Heart right ventricle (tissue), 16 donors: ENCODE results near the gene TEX2. TPM values are rescaled to one million over a fixed set of nuclear protein-coding genes. Genes with fewer than 3 reads are reported as not detected.

Source experiments
- ATAC-seq, 8 donors: fragments of 200-7000 bp; cut with Tn5 transposase; one replicate each; pipeline ENCODE4 v1.9.1; 2020; ENCODE audit warnings: mild to moderate bottlenecking in 8 of 8, moderate library complexity in 8 of 8, moderate number of reproducible peaks in 1 of 8
- DNase-seq, 2 donors: peaks; one replicate each; pipeline ENCODE4 v3.0.0-alpha.2; 2020
- H3K27ac ChIP-seq, 10 donors: fragments of 200-600 bp; sonication (generic) in 2 of 10; one replicate each; pipeline versions ENCODE4 v1.5.0 to v1.8.0; 2020 to 2022; ENCODE audit warnings: mild to moderate bottlenecking in 3 of 10
- H3K27me3 ChIP-seq, 7 donors: fragments of 200-600 bp; one replicate each; pipeline ENCODE4 v1.8.0; 2021 to 2022; ENCODE audit warnings: mild to moderate bottlenecking in 2 of 7
- H3K36me3 ChIP-seq, 9 donors: fragments of 200-600 bp; sonication (generic) in 1 of 9; one replicate each; pipeline versions ENCODE4 v1.5.0 to v1.8.0; 2020 to 2022; ENCODE audit warnings: mild to moderate bottlenecking in 2 of 9
- H3K4me1 ChIP-seq, 9 donors: fragments of 200-600 bp; sonication (generic) in 1 of 9; one replicate each; pipeline versions ENCODE4 v1.5.0 to v1.8.0; 2020 to 2022; ENCODE audit warnings: mild to moderate bottlenecking in 4 of 9
- H3K4me3 ChIP-seq, 10 donors: fragments of 200-600 bp; sonication (generic) in 2 of 10; one replicate each; pipeline versions ENCODE4 v1.5.0 to v1.8.0; 2020 to 2022; ENCODE audit warnings: mild to moderate bottlenecking in 7 of 10, moderate library complexity in 2 of 10
- H3K9me3 ChIP-seq, 11 donors: fragments of 200-600 bp in 10 of 11; sonication (generic) in 2 of 11; one replicate each; pipeline versions ENCODE4 v1.5.0 to v1.8.0; 2013 to 2022; ENCODE audit warnings: mild to moderate bottlenecking in 2 of 11, control low read depth in 1 of 11, moderate library complexity in 1 of 11
- CTCF ChIP-seq, 9 donors: fragments of 200-600 bp; sonication (generic) in 2 of 9; IDR thresholded peaks; one replicate each; pipeline versions ENCODE4 v1.5.0 to v1.8.0; 2021 to 2022; ENCODE audit warnings: antibody characterized with exemption in 9 of 9, mild to moderate bottlenecking in 5 of 9, moderate library complexity in 1 of 9
- WGBS, 2 donors: extraction: QIAGEN DNeasy Blood & Tissue Kit; methylation state at CpG; one replicate each; pipeline ENCODE4 v1.1.7; 2013; ENCODE audit warnings: inconsistent platforms in 1 of 2; 5-methylcytosine and 5-hydroxymethylcytosine counted together
- intact Hi-C, 10 donors: fragments of 100-400 bp; cut with DNase I; formaldehyde crosslinking; loops; one replicate each; pipeline versions ENCODE4 v1.11.1 to v1.14.2; 2022
- polyA plus RNA-seq, 2 donors: library from polyadenylated mRNA; stranded (reverse); fragments of 200-250 nt; gene quantifications; one replicate each; pipeline ENCODE4 v1.2.3, GENCODE V29; 2013
- total RNA-seq, 10 donors: library from RNA; stranded (reverse); fragmentation: NEBNext Ultra II Directional in 3 of 10; extraction: Animal tissue kit (Norgen Biotek cat#: 25700) in 3 of 10; gene quantifications; one replicate each; pipeline versions ENCODE4 v1.2.1 to v1.2.4, GENCODE V29; 2021 to 2023
- donor health status: Arrhythmogenic right ventricular cardiomyopathy.
- donor health status: ischemic (EF 13 %, LVEDD 7.1; RV severe dilation, severe dysfunction).
- donor health status: healthy with polysubstance abuse.
- donor health status: DM: no; HTN: yes; CAD: no.
- donor health status: DM: no; HTN: no; CAD: no.
- donor health status: ischemic (EF 25% LVEDD 6.9; RV normal size, moderate dysfunction).
- donor health status: ischemic (EF 25% LVEDD 5.7; RV mildly dilated, moderate dysfunction).
- donor health status: healthy.
- donor health status: DM: yes; HTN: yes; CAD: no.
- donor health status: Ischemic cardiomyopathy.
- donor health status: ischemic (EF 35%, LVEDD 5.7; RV mildly dilated, moderate dysfunction).
- donor health status: nonischemic (EF 11% LVEDD 7.7; RV severe dilation, severe dysfunction).
- donor health status: DM: yes; HTN: yes; CAD: no.
- donor health status: PGD.
- donor health status: ischemic (EF 29% LVEDD 5.4; RV normal size, mild dysfunction).
- donor health status: nonischemic (EF 23%, LVEDD 6.1; RV moderate dilation, normal function).

TEX2 gene
- total and polyA plus RNA-seq, 12 donors: 15.9 to 60.5 (median 54.5) TPM

- no peaks in the 10 kb centered on the region for H3K36me3 ChIP-seq
- H3K4me3 ChIP-seq: no peak overlapping the region
- WGBS, 2 donors: 75 to 81% methylated on average over 9 of the region's 9 CpGs
- H3K27ac ChIP-seq: peak overlapping the region in 3 of 10 donors; percentile 9 to 30 (median 20)
- DNase-seq: no peak
- H3K4me1 ChIP-seq: peaks cover 6 to 58% (median 39%) of the 10 kb centered on the region in 9 donors
- H3K27me3 ChIP-seq: no peaks in the 10 kb centered on the region
- H3K9me3 ChIP-seq: no peaks in the 10 kb centered on the region
- intact Hi-C loops: no loop called here
- no peak for TF ChIP-seq CTCF (IDR thresholded peaks at IDR 0.05)
- no peak for ATAC-seq
Observed at GRCh38 chr17:64256913-64257807, 5.9 kb downstream of the TEX2 start.

GRCh38 chr17:64255764-64256163 is 7.3 kb downstream of the TEX2 start:
- H3K27ac ChIP-seq: no peak overlapping the region
- H3K4me3 ChIP-seq: no peak overlapping the region
- ATAC-seq (no peak), DNase-seq (no peak)
- 94 to 95% methylated on average over 6 of the region's 6 CpGs for whole genome bisulfite sequencing, 2 donors
- peaks cover 0 to 53% (median 29%) of the 10 kb centered on the region in 9 donors for H3K4me1 ChIP-seq
- intact Hi-C loops: no loop called here
- TF ChIP-seq CTCF (IDR thresholded peaks at IDR 0.05): no peak
- H3K9me3 ChIP-seq: no peaks in the 10 kb centered on the region
- H3K36me3 ChIP-seq: no peaks in the 10 kb centered on the region
- no peaks in the 10 kb centered on the region for H3K27me3 ChIP-seq

- Histone ChIP-seq H3K9me3 (no peaks in the 10 kb centered on the region), H3K27ac (no peak overlapping the region), H3K27me3 (no peaks in the 10 kb centered on the region), H3K36me3 (no peaks in the 10 kb centered on the region), H3K4me1 (peaks cover 0 to 53% (median 25%) of the 10 kb centered on the region in 9 donors), H3K4me3 (no peak overlapping the region)
- ATAC-seq: no peak
- 93 to 95% methylated on average over 2 of the region's 2 CpGs for WGBS, 2 donors
- intact Hi-C loops: no loop called here
- TF ChIP-seq CTCF (IDR thresholded peaks at IDR 0.05): no peak
- no peak for DNase-seq
Observed at GRCh38 chr17:64254755-64255154, 8.3 kb downstream of the TEX2 start.

GRCh38 chr17:64253470-64253869 is 9.6 kb downstream of the TEX2 start:
- H3K27me3 ChIP-seq: no peaks in the 10 kb centered on the region
- TF ChIP-seq CTCF (IDR thresholded peaks at IDR 0.05): no peak
- H3K4me3 ChIP-seq: no peak overlapping the region
- H3K36me3 ChIP-seq: no peaks in the 10 kb centered on the region
- intact Hi-C loops: no loop called here
- no peak overlapping the region for H3K27ac ChIP-seq
- H3K4me1 ChIP-seq: peaks cover 0 to 59% (median 30%) of the 10 kb centered on the region in 9 donors
- DNase-seq: no peak
- no peak for ATAC-seq
- H3K9me3 ChIP-seq: no peaks in the 10 kb centered on the region
- WGBS, 2 donors: 72 to 83% methylated on average over 5 of the region's 5 CpGs
